ENCODE results near the gene CST1. TPM values are rescaled to one million over a fixed set of nuclear protein-coding genes. Genes with fewer than 3 reads are reported as not detected.
"Not testable (repeated sequence)": the region's sequence is repeated elsewhere in the genome, so short reads cannot be mapped to it uniquely, and the experiment has no call there.

CST1 gene
- total RNA-seq, 1 experiment from 2014 or later: not detected

GRCh38 chr20:23734949-23735348 lies 15.8 kb downstream of the CST1 start:
- not testable (repeated sequence) for DNase-seq, H3K27me3 ChIP-seq, H3K4me3 ChIP-seq, H3K9me3 ChIP-seq, H3K36me3 ChIP-seq

- DNase-seq, H3K4me3 ChIP-seq, H3K9me3 ChIP-seq, H3K27me3 ChIP-seq, H3K36me3 ChIP-seq: not testable (repeated sequence)
Measured at GRCh38 chr20:23734440-23734839, 16.3 kb downstream of the CST1 start.

GRCh38 chr20:23727016-23727415 lies 23.7 kb downstream of the CST1 start:
- Histone ChIP-seq H3K4me3 (no peak overlapping the region), H3K9me3 (no peaks in the 10 kb centered on the region), H3K27me3 (no peaks in the 10 kb centered on the region), H3K36me3 (no peaks in the 10 kb centered on the region)
- no peak for DNase-seq

- DNase-seq: no peak
- no peaks in the 10 kb centered on the region for H3K36me3 ChIP-seq
Measured at GRCh38 chr20:23725102-23725501, 25.6 kb downstream of the CST1 start.

GRCh38 chr20:23723659-23724307 lies 27.0 kb downstream of the CST1 start:
- H3K9me3 ChIP-seq, H3K36me3 ChIP-seq, H3K4me3 ChIP-seq, H3K27me3 ChIP-seq: not testable (repeated sequence)
- peak; percentile 10 for DNase-seq

More at GRCh38 chr20:23725102-23725501, 25.6 kb downstream of the CST1 start:
- Histone ChIP-seq H3K9me3 (no peaks in the 10 kb centered on the region), H3K27me3 (no peaks in the 10 kb centered on the region), H3K4me3 (no peak overlapping the region)

GRCh38 chr20:23722851-23723250 lies 27.9 kb downstream of the CST1 start:
- H3K36me3 ChIP-seq, H3K9me3 ChIP-seq, H3K4me3 ChIP-seq, H3K27me3 ChIP-seq, DNase-seq: not testable (repeated sequence)

- Histone ChIP-seq H3K36me3 (no peaks in the 10 kb centered on the region), H3K27me3 (no peaks in the 10 kb centered on the region), H3K9me3 (no peaks in the 10 kb centered on the region), H3K4me3 (no peak overlapping the region)
- no peak for DNase-seq
Measured at GRCh38 chr20:23721962-23722361, 28.8 kb downstream of the CST1 start.

- not testable (repeated sequence) for H3K36me3 ChIP-seq, H3K4me3 ChIP-seq, H3K9me3 ChIP-seq, H3K27me3 ChIP-seq, DNase-seq
Measured at GRCh38 chr20:23719351-23719750, 31.4 kb downstream of the CST1 start.

GRCh38 chr20:23711778-23712177 lies 39.0 kb downstream of the CST1 start:
- DNase-seq, H3K27me3 ChIP-seq, H3K36me3 ChIP-seq, H3K9me3 ChIP-seq, H3K4me3 ChIP-seq: not testable (repeated sequence)

- H3K36me3 ChIP-seq: no peaks in the 10 kb centered on the region
- no peak overlapping the region for H3K4me3 ChIP-seq
- H3K27me3 ChIP-seq: no peaks in the 10 kb centered on the region
- DNase-seq: no peak
- H3K9me3 ChIP-seq: no peaks in the 10 kb centered on the region
Measured at GRCh38 chr20:23710771-23711170, 40.0 kb downstream of the CST1 start.

- no peaks in the 10 kb centered on the region for H3K36me3 ChIP-seq
- no peak for DNase-seq
- no peaks in the 10 kb centered on the region for H3K27me3 ChIP-seq
- H3K9me3 ChIP-seq: no peaks in the 10 kb centered on the region
- no peak overlapping the region for H3K4me3 ChIP-seq
Measured at GRCh38 chr20:23705895-23706294, 44.8 kb downstream of the CST1 start.

GRCh38 chr20:23702021-23702420 lies 48.7 kb downstream of the CST1 start:
- DNase-seq: no peak
- no peaks in the 10 kb centered on the region for H3K36me3 ChIP-seq
- H3K27me3 ChIP-seq: no peaks in the 10 kb centered on the region
- H3K4me3 ChIP-seq: no peak overlapping the region
- no peaks in the 10 kb centered on the region for H3K9me3 ChIP-seq

GRCh38 chr20:23700931-23701330 lies 49.8 kb downstream of the CST1 start:
- Histone ChIP-seq H3K9me3 (no peaks in the 10 kb centered on the region), H3K4me3 (no peak overlapping the region), H3K27me3 (no peaks in the 10 kb centered on the region), H3K36me3 (no peaks in the 10 kb centered on the region)
- no peak for DNase-seq

- DNase-seq: no peak
- Histone ChIP-seq H3K27me3 (no peaks in the 10 kb centered on the region), H3K4me3 (no peak overlapping the region), H3K36me3 (no peaks in the 10 kb centered on the region), H3K9me3 (no peaks in the 10 kb centered on the region)
Measured at GRCh38 chr20:23697947-23698346, 52.8 kb downstream of the CST1 start.

Other genes starting within 250 kb of the CST1 start
- gene CST9L, start 182.5 kb downstream of the CST1 start, total RNA-seq (2014; rRNA removed; shearing (Covaris generic); ENCODE audit: low replicate concordance): not detected in 2 replicates
- not detected in 2 replicates for gene CST9, start 145.0 kb downstream of the CST1 start, total RNA-seq (2014; rRNA removed; shearing (Covaris generic); ENCODE audit: low replicate concordance)
- 61.5 and 148 TPM in 2 replicates for gene CST3, start 113.0 kb downstream of the CST1 start, total RNA-seq (2014; rRNA removed; shearing (Covaris generic); ENCODE audit: low replicate concordance)
- gene CST4, start 61.9 kb downstream of the CST1 start, total RNA-seq (2014; rRNA removed; shearing (Covaris generic); ENCODE audit: low replicate concordance): not detected in 2 replicates
- not detected in 2 replicates for gene CST2, start 75.8 kb upstream of the CST1 start, total RNA-seq (2014; rRNA removed; shearing (Covaris generic); ENCODE audit: low replicate concordance)
- not detected in 2 replicates for gene CST5, start 128.8 kb upstream of the CST1 start, total RNA-seq (2014; rRNA removed; shearing (Covaris generic); ENCODE audit: low replicate concordance)
- gene GGTLC1, start 237.8 kb upstream of the CST1 start, total RNA-seq (2014; rRNA removed; shearing (Covaris generic); ENCODE audit: low replicate concordance): not detected in 2 replicates

All from MG63 (cell line).